Measurements from ENCODE around the gene NINJ2. TPM values are rescaled to one million over a fixed set of nuclear protein-coding genes. Genes with fewer than 3 reads are reported as not detected.

NINJ2 gene
- total and polyA plus RNA-seq, 10 of the 15 experiments (the other 5 are each of a cell fraction or from before 2014, with no cell fraction given) = 8.9 to 51.6 (median 21.3) TPM

DNA sequence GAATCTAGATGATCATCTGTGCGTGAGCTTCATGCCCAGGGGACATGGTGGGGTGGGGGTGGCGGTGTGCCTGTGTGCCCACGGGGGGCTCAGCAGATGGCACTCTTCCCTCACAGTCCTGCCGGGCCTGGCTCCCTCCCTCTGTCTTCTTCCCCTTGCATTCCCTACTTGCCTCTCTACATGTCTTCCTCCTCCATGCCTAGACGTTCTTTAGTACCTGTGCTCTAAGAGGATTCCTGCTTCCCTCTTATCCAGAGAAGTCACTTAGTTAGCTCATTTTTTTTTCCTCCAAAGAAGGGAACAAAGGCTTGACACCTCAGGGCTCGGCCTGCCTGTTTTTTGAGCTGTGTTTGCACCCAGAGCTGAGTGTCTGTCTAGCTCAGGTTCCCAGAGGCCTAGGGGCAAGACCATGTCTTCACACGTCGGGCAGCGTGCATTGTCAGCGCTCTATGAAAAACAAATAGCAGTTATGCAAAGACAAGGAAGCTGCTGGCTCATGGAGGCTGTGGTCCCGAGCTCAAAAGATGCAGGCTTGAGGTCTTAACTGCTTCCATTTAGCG lies 48.8 kb downstream of the NINJ2 start (continued):
- TF ChIP-seq, protein P1, sequence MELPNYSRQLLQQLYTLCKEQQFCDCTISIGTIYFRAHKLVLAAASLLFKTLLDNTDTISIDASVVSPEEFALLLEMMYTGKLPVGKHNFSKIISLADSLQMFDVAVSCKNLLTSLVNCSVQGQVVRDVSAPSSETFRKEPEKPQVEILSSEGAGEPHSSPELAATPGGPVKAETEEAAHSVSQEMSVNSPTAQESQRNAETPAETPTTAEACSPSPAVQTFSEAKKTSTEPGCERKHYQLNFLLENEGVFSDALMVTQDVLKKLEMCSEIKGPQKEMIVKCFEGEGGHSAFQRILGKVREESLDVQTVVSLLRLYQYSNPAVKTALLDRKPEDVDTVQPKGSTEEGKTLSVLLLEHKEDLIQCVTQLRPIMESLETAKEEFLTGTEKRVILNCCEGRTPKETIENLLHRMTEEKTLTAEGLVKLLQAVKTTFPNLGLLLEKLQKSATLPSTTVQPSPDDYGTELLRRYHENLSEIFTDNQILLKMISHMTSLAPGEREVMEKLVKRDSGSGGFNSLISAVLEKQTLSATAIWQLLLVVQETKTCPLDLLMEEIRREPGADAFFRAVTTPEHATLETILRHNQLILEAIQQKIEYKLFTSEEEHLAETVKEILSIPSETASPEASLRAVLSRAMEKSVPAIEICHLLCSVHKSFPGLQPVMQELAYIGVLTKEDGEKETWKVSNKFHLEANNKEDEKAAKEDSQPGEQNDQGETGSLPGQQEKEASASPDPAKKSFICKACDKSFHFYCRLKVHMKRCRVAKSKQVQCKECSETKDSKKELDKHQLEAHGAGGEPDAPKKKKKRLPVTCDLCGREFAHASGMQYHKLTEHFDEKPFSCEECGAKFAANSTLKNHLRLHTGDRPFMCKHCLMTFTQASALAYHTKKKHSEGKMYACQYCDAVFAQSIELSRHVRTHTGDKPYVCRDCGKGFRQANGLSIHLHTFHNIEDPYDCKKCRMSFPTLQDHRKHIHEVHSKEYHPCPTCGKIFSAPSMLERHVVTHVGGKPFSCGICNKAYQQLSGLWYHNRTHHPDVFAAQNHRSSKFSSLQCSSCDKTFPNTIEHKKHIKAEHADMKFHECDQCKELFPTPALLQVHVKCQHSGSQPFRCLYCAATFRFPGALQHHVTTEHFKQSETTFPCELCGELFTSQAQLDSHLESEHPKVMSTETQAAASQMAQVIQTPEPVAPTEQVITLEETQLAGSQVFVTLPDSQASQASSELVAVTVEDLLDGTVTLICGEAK (IDR thresholded peaks at IDR 0.05; ENCODE audit: borderline replicate concordance) = no peak
- TF ChIP-seq, protein P2, sequence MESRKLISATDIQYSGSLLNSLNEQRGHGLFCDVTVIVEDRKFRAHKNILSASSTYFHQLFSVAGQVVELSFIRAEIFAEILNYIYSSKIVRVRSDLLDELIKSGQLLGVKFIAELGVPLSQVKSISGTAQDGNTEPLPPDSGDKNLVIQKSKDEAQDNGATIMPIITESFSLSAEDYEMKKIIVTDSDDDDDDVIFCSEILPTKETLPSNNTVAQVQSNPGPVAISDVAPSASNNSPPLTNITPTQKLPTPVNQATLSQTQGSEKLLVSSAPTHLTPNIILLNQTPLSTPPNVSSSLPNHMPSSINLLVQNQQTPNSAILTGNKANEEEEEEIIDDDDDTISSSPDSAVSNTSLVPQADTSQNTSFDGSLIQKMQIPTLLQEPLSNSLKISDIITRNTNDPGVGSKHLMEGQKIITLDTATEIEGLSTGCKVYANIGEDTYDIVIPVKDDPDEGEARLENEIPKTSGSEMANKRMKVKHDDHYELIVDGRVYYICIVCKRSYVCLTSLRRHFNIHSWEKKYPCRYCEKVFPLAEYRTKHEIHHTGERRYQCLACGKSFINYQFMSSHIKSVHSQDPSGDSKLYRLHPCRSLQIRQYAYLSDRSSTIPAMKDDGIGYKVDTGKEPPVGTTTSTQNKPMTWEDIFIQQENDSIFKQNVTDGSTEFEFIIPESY (IDR thresholded peaks at IDR 0.05) = peak; percentile 77
- no peak for TF ChIP-seq EZH2 (IDR thresholded peaks at IDR 0.05; ENCODE audit: borderline replicate concordance, control insufficient read depth, low read depth, low read length)
- TF ChIP-seq MYC (IDR thresholded peaks at IDR 0.05; ENCODE audit: insufficient read depth, insufficient read length, insufficient replicate concordance, low read length, severe bottlenecking) = no peak
- peak; percentile 38; the same call in 1 of the 2 replicates for TF ChIP-seq YY1 (IDR thresholded peaks at IDR 0.05; ENCODE audit: low read depth, low read length)
- TF ChIP-seq MLLT1 (IDR thresholded peaks at IDR 0.05) = 0 out of 2 replicates have a peak, but pooled peaks have one; percentile 27
- 0 out of 2 replicates have a peak, but pooled peaks have one; percentile 8 for TF ChIP-seq RUNX3 (IDR thresholded peaks at IDR 0.05; ENCODE audit: low read length)
- no peak for TF ChIP-seq FOXM1 (IDR thresholded peaks at IDR 0.05; ENCODE audit: low read depth, low read length)
- no peak for TF ChIP-seq PAX8 (IDR thresholded peaks at IDR 0.05)
- no peak for TF ChIP-seq PBX3 (IDR thresholded peaks at IDR 0.05; ENCODE audit: insufficient replicate concordance, low read depth, low read length)
- no peak for TF ChIP-seq NBN (IDR thresholded peaks at IDR 0.05)
- TF ChIP-seq, protein P3, sequence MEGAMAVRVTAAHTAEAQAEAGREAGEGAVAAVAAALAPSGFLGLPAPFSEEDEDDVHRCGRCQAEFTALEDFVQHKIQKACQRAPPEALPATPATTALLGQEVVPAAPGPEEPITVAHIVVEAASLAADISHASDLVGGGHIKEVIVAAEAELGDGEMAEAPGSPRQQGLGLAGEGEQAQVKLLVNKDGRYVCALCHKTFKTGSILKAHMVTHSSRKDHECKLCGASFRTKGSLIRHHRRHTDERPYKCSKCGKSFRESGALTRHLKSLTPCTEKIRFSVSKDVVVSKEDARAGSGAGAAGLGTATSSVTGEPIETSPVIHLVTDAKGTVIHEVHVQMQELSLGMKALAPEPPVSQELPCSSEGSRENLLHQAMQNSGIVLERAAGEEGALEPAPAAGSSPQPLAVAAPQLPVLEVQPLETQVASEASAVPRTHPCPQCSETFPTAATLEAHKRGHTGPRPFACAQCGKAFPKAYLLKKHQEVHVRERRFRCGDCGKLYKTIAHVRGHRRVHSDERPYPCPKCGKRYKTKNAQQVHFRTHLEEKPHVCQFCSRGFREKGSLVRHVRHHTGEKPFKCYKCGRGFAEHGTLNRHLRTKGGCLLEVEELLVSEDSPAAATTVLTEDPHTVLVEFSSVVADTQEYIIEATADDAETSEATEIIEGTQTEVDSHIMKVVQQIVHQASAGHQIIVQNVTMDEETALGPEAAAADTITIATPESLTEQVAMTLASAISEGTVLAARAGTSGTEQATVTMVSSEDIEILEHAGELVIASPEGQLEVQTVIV (IDR thresholded peaks at IDR 0.05; ENCODE audit: borderline replicate concordance, partially characterized antibody) = no peak
- TF ChIP-seq MEF2B (IDR thresholded peaks at IDR 0.05; ENCODE audit: partially characterized antibody, poor library complexity, severe bottlenecking) = peak; percentile 59
- TF ChIP-seq SUZ12 (IDR thresholded peaks at IDR 0.05; ENCODE audit: unreplicated experiment) = no peak
- no peak for TF ChIP-seq SMAD5 (IDR thresholded peaks at IDR 0.05; ENCODE audit: low read depth)
- no peak for TF ChIP-seq ETV6 (conservative IDR thresholded peaks at IDR 0.05 in 1 of 2, IDR thresholded peaks at IDR 0.05 in 1 of 2; ENCODE audit: borderline replicate concordance in 1 of 2, low read depth in 1 of 2)
- TF ChIP-seq SMC3 (IDR thresholded peaks at IDR 0.05; ENCODE audit: borderline replicate concordance, low read length) = peak; percentile 78
- TF ChIP-seq CREM (IDR thresholded peaks at IDR 0.05; ENCODE audit: low read depth) = no peak

Measured in GM12878 (cell line).